Skin of body (tissue), 2 donors: ENCODE data around the gene ACSM2A. TPM values are rescaled to one million over a fixed set of nuclear protein-coding genes. Genes with fewer than 3 reads are reported as not detected.
"Not testable (repeated sequence)": the region's sequence is repeated elsewhere in the genome, so short reads cannot be mapped to it uniquely, and the experiment has no call there.

Source experiments
- DNase-seq: peaks from one replicate; lab custom pipeline; 2025; lab: John Stamatoyannopoulos, UW
- total RNA-seq: library from RNA; depleted of rRNA; stranded (reverse); fragments of >200 nt; gene quantifications from one replicate; pipeline ENCODE4 v1.2.3, GENCODE V29; 2014

The ACSM2A gene
- total RNA-seq, 1 donor from 2014 or later = 0.10 TPM

- DNase-seq = not testable (repeated sequence)
These were observed 2.3 kb downstream of the ACSM2A start for GRCh38 chr16:20453633-20454032.

GRCh38 chr16:20459227-20459626, 7.9 kb downstream of the ACSM2A start:
- DNase-seq = not testable (repeated sequence)

GRCh38 chr16:20460313-20460712, 9.0 kb downstream of the ACSM2A start:
- DNase-seq = not testable (repeated sequence)

- not testable (repeated sequence) for DNase-seq
These were observed 17.6 kb downstream of the ACSM2A start for GRCh38 chr16:20468954-20469353.

DNA sequence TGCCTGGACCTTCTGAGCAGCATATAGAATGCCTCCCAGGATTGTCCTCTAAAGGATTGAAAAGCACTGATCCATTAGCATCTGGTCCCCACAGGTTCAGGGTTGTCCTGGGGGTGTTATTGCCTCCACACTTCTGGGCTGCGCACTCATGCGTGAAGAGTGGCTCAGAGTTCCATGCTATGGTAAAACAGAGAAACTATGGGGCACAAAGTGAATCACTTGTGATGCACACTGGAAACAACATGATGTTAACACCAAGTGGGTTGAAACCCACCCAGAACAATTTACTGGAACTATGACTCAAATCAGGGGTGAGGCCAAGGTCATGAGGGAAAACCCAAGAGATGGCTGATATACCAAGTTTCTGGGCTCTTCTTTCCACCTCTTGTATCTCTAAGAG, 18.6 kb downstream of the ACSM2A start:
- DNase-seq = not testable (repeated sequence)

- DNase-seq = not testable (repeated sequence)
These were observed 19.4 kb downstream of the ACSM2A start for GRCh38 chr16:20470732-20471131.

DNA sequence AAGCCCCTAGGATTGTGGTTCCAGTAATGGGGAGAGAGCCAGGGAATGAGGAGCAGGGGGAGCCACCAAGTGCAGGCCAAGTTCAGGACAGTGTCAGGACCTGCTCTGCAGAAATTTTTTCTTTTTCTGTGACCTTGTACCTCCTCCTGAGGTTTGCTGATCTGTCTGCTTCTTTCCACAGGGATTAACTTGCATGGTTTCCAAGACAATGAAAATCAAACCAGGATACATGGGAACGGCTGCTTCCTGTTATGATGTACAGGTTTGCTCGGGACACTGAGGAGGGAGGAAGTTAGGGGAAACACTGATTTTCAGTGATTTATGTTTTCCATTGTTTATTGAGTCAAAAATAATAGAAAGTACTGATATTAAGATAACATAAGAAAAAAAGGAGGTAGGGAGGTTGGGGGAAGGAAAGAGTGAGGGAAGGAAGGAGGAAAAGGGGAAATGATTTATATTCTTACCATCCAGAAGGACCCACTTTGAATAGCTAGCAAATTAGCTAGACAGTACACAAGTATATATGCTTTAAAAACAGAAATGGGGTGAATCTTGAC, 25.9 kb downstream of the ACSM2A start:
- not testable (repeated sequence) for DNase-seq

DNA sequence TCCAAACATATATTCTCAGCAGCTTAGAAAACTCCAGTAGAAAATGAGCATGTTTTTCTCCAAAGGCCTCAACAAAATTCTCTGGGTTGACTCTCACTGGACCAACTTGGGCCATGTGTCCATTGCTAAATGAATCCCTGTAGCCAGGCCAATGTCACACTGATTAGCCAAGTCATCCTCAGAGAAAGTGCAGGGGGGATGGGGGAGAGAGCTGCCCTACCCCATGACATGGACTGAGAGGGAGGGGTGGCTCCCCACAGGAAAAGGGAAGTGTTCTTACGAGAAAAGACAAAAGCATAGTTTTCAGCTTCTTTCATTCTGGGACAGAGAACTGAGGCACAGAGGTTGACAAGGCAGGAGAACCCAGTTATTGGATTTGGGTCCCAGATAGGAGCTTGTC, 32.7 kb downstream of the ACSM2A start:
- not testable (repeated sequence) for DNase-seq

DNA sequence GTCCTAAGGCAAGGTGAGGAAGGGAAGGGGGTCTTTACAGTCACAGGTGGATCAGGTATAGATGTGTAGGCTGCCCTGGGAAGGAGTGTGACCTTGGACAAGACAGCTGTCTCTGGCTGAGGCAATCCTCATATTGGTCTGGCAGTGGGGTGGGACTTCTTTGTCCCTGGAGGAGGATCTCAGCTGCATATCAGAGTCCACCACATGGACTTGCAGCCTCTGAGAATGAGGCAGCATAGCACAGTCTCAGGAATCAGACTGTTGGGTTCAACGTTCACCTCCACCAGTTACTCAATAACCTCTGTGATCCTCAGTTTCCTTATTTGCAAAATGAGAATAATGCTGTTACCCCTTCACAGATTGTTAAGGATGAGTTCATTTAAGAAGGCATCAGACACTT, 33.4 kb downstream of the ACSM2A start:
- DNase-seq = no peak

DNA sequence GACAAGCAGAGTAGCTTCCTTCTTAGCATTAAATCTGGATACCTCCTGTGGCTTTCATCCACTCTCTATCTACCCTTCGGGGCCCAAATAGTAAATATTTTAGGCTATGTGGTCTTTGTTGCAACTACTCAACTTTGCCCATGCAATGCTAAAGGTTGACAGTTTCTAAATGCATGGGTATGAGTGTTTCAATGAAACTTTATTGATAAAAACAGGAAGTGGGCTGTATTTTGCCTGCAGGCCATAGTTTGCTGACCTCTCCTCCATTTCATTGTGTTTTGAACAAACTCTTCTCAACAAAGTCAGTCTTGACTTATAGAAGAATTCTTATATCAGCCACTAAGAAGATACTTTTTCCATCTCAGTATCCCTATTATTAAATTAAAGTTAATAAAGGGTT, 34.1 kb downstream of the ACSM2A start:
- no peak for DNase-seq

- DNase-seq = not testable (repeated sequence)
These were observed 39.7 kb downstream of the ACSM2A start for GRCh38 chr16:20490994-20491393.

GRCh38 chr16:20491448-20491847, 40.1 kb downstream of the ACSM2A start:
- DNase-seq = not testable (repeated sequence)

DNA sequence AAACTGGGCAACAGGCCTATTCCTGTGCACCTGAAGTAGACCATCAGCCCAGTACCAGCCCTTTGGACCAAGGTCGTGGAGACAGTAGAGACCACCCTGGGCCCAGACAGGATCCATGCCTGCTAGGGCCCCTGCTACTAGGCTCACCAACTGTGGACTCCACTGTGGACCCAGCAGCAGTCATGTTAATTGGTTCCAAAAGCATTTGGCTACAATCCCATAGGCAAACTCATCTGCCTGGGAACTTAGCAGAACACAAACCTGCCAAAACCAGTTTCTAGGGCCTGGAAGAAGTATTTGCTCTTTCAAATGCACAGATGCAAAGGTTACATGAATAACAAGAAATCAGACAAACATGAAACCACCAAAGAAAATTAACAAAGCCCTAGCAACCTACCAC, 53.1 kb downstream of the ACSM2A start:
- DNase-seq = no peak

- no peak for DNase-seq
These were observed 56.0 kb downstream of the ACSM2A start for GRCh38 chr16:20507280-20507679.

DNA sequence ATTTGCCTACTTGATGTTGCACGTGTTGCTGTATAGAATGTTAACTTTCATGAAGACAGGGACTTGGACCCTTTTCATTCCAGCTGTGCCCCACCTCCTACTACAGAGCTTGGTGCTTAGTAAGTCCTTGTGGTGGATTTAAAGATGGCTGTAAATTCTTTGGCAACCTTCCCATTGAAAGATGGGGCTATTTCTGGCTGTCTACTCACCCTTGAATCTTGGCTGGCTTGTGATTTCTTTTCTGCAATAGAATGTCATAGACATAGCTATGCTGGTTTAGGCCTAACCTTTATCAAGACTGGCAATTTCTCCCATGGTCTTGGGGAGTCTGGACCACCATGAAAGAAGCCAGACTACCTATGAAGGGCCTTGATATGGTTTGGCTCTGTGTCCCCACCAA, 59.0 kb downstream of the ACSM2A start:
- DNase-seq = no peak

DNA sequence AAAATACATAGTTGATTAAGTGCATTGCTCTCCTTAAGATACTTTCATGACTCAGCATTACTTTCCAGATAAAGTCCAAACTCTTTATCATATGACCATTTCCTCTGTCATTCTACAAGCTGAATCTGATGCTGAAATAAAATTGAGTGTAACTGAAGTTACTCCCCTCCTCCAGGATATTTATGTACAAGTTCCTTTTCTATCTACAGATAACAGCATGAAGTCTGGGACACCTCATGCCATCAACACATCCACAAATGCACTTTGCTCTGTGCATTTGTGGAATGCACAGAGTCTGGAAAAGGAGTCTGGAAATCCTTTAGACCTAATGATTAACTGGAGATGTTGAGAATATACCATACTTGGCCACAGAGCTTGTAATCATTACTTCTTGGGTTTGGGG, 64.4 kb downstream of the ACSM2A start:
- no peak for DNase-seq

DNA sequence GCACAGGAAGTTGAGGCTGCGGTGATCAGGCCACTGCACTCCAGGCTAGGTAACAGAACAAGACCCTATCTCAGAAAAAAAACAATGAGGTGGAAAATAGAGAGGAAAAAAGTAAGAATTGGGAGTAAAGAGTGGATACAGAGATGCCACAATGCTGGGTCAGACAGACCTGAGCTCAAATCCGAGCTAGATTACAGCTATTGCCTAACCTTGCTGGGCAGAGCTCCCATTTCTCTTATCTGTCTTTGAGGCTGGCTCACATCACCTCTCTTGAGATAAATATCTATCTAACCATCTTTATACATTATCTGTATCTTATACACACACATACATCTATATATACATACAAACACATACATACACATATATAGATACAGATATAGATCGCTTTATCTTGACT, 65.8 kb downstream of the ACSM2A start:
- no peak for DNase-seq

- no peak for DNase-seq
These were observed 67.9 kb downstream of the ACSM2A start for GRCh38 chr16:20519231-20519630.

GRCh38 chr16:20520103-20520502, 68.8 kb downstream of the ACSM2A start:
- DNase-seq = no peak

DNA sequence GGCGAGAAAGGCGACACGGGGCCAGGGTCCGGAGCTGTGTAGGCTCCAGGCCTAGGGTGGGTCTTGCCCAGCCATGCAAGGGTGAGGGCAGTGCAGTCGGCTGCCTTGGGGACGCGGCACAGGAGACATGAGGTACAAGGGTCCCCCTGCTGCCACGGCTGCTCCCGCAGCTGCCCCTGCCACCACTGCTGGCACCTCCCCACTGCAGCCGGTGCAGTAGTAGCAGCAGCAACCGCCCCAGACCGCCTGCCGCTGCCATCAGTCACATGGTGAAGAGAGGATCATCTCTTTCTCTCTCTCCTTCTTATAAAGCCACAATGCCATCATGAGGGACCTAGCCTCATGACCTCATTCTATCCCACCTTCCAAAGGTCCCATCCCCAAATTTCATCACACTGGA, 80.5 kb downstream of the ACSM2A start:
- DNase-seq = not testable (repeated sequence)

DNA sequence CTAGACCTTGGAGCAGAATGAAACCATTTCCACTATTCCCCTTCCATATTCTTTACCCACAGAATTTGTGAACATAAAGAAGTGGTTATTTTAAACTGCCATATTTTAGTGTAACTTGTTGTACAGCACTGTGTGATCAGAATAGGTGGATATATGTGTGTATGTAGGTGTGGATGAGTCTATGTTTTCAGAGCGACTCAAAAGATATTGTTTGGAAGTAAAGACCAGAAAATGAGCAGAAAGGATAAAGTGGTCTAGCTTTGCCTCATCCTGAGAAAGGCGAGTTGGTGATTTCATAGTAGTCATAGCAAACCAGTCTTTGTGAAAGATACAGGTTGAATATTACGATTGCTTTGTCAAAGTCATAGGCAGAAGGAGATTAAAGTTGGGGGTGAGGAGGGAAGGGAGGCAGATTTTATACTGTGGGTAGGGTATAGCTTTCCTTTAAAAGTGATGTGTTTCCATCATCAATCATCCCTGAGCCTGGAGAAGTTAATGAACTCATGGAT, 81.0 kb downstream of the ACSM2A start:
- not testable (repeated sequence) for DNase-seq

- not testable (repeated sequence) for DNase-seq
These were observed 85.3 kb downstream of the ACSM2A start for GRCh38 chr16:20536669-20537068.
